HCT116 (cell line): ENCODE results near the gene WAC.

Experiments
- EZH2 ChIP-seq: fragments of 200-600 bp; sonication (generic); IDR thresholded peaks from 2 replicates; pipeline ENCODE4 v1.6.1; 2017; ENCODE audit warnings: antibody characterized with exemption, mixed run types
- POLR2A ChIP-seq: IDR thresholded peaks from 2 replicates; pipeline ENCODE4 v1.7.0; 2011; ENCODE audit warnings: borderline replicate concordance; ENCODE audit not compliant: insufficient read depth, insufficient read length; ENCODE audit errors: extremely low read depth
- POLR2AphosphoS5 ChIP-seq: IDR thresholded peaks from 2 replicates; pipeline ENCODE4 v1.6.1; 2011; ENCODE audit warnings: mild to moderate bottlenecking, low read depth, low read length, moderate library complexity
- SIN3A ChIP-seq: IDR thresholded peaks from 2 replicates; pipeline ENCODE4 v1.6.1; 2012; ENCODE audit warnings: low read depth
- SP1 ChIP-seq: IDR thresholded peaks from 2 replicates; pipeline ENCODE4 v1.6.1; 2012; ENCODE audit warnings: low read depth
- TCF7L2 ChIP-seq: IDR thresholded peaks from 2 replicates; pipeline ENCODE4 v1.7.0; 2011; ENCODE audit warnings: borderline replicate concordance, inconsistent platforms; ENCODE audit not compliant: insufficient read depth, insufficient read length; ENCODE audit errors: extremely low read depth
- TF ChIP-seq, protein P1 (sequence below), 3 experiments: fragments of 200-600 bp in 1 of 3; sonication (generic) in 1 of 3; IDR thresholded peaks in 2 of 3; conservative IDR thresholded peaks in 1 of 3; 2 replicates each; pipeline ENCODE4 v1.5.1; 2012 to 2017; ENCODE audit warnings: low read depth in 2 of 3, low read length in 2 of 3, antibody characterized with exemption in 1 of 3, borderline replicate concordance in 1 of 3, control low read depth in 1 of 3, mild to moderate bottlenecking in 1 of 3, mixed read lengths in 1 of 3, mixed run types in 1 of 3, moderate library complexity in 1 of 3; ENCODE audit not compliant: insufficient read depth in 1 of 3
- TF ChIP-seq, protein P2 (sequence below): IDR thresholded peaks from 2 replicates; pipeline ENCODE4 v1.6.1; 2012

DNA sequence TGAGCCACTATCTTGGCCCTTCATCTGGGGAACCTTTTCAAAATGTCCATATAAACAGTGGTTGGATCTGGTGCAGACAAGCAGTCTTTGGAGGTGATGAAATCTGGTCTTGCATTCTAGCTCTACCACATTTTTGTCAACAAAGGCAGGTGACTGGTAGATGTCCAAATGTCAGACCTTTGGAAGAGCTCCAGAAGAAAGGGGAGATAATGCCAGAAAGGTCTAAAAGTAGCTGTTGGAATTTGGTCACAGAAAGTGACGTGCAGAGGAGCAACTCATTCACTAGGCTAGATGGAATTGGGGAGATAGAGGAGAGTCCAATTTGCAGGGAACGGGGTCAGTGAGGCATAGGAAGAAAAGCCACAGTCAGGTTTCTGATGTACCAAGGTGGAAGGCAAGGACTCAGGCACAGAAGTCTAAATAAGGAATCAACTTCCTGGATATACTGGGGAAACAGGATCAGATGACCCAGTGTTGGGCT, 36.4 kb upstream of the WAC start:
- TF ChIP-seq EZH2 (no peak), POLR2A (no peak), SP1 (no peak), SIN3A (no peak), POLR2AphosphoS5 (no peak), TCF7L2 (no peak)
- TF ChIP-seq, protein P1, sequence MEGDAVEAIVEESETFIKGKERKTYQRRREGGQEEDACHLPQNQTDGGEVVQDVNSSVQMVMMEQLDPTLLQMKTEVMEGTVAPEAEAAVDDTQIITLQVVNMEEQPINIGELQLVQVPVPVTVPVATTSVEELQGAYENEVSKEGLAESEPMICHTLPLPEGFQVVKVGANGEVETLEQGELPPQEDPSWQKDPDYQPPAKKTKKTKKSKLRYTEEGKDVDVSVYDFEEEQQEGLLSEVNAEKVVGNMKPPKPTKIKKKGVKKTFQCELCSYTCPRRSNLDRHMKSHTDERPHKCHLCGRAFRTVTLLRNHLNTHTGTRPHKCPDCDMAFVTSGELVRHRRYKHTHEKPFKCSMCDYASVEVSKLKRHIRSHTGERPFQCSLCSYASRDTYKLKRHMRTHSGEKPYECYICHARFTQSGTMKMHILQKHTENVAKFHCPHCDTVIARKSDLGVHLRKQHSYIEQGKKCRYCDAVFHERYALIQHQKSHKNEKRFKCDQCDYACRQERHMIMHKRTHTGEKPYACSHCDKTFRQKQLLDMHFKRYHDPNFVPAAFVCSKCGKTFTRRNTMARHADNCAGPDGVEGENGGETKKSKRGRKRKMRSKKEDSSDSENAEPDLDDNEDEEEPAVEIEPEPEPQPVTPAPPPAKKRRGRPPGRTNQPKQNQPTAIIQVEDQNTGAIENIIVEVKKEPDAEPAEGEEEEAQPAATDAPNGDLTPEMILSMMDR (IDR thresholded peaks at IDR 0.05 in 2 of 3, conservative IDR thresholded peaks at IDR 0.05 in 1 of 3; ENCODE audit: borderline replicate concordance in 1 of 3, insufficient read depth in 1 of 3, low read depth in 2 of 3, low read length in 2 of 3): no peak
- TF ChIP-seq, protein P2, sequence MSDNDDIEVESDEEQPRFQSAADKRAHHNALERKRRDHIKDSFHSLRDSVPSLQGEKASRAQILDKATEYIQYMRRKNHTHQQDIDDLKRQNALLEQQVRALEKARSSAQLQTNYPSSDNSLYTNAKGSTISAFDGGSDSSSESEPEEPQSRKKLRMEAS: no peak
